NOMO-1 treated with DMSO at 0.1 percent for 48 hours (cell line): ENCODE measurements around the gene KSR1.
"Not testable (repeated sequence)": the region's sequence is repeated elsewhere in the genome, so short reads cannot be mapped to it uniquely, and the experiment has no call there.

Experiments
- DNase-seq: peaks from one replicate; lab custom pipeline; 2025; ENCODE audit not compliant: unreplicated experiment; lab: John Stamatoyannopoulos, UW

The KSR1 gene

DNA sequence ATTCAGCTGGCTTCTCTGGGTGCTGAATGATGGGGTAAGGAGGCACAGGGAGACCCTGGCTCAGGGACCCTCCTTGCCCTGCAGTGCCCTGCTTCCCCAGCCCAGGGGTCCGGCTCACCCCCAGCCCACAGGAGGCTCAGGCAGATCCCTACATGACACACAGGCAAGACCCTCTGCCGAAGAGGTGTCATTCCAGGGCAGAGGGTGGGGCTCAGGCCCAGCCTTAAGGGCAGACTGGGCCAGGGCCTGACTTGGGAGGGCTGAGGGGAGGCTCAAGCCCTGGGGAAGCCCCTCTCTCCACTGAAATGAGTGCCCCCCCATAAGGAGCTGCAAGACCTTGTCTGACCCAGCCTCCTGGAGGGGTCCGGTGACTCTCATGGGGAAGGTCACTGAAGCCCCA is 30.3 kb upstream of the KSR1 start:
- no peak for DNase-seq

DNA sequence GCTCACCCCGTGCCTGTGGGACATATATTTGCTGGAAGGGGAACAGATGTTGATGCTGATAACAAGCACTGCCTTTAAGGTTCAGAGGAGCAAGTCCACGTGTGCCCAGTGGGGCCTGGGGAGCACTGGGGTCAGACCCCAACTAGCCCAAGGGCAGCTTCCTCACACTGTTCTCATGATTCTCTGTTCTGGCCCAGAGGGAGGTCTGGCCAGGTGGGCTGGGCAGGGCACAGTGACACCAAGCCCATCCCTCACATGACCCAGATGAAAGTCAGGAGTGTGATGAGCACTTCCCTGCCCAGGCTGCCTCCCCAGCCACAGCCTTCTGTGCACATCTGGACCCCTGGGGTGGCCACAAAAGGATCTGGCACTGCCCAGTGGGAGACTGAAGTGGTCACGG is 29.8 kb upstream of the KSR1 start:
- DNase-seq = not testable (repeated sequence)

DNA sequence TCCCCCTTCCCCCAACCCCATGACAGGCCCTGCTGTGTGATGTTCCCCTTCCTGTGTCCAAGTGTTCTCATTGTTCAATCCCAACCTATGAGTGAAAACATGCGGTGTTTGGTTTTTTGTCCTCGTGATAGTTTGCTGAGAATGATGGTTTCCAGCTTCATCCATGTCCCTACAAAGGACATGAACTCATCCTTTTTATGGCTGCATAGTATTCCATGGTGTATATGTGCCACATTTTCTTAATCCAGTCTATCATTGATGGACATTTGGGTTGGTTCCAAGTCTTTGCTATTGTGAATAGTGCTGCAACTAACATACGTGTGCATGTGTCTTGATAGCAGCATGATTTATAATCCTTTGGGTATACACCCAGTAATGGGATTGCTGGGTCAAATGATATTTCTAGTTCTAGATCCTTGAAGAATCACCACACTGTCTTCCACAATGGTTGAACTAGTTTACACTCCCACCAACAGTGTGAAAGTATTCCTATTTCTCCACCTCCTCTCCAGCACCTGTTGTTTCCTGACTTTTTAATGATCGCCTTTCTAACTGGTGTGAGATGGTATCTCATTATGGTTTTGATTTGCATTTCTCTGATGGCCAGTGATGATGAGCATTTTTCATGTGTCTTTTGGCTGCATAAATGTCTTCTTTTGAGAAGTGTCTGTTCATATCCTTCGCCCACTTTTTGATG is 28.9 kb upstream of the KSR1 start:
- DNase-seq = not testable (repeated sequence)

DNA sequence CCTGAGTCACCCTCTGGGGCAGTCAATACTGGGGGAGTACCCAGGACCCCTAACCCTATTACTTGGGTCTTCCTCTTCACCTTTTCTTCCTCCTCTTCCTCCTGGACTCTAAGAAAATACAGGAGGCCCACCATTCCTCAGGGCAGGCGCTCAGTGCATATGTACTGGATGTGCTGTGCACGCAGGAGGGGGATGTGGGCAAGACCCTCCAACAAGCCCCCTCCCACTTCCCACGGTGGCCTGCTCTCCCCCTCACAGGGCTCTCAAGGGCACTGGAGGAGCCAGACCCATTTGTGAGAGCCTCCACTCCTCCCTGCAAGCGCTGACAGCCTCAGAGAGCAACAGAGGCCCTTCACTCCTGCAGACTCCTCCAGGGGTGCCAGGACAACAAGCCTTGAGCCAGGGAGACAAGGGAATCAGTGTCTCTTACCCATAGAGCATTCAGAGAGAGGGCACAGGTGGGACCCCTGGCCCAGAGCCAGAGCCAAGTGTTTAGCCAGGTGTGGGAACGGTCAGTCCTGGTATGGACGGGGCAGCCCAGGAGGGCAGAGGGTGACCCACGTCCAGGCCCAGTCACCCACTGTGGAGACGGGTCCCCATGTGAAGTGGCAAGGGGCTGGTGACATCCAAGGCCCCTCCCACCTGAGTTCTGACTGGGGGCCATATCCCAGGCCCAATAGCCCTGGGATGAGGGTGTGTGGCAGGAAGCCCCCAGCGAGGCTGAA is 27.3 kb upstream of the KSR1 start:
- DNase-seq = no peak

DNA sequence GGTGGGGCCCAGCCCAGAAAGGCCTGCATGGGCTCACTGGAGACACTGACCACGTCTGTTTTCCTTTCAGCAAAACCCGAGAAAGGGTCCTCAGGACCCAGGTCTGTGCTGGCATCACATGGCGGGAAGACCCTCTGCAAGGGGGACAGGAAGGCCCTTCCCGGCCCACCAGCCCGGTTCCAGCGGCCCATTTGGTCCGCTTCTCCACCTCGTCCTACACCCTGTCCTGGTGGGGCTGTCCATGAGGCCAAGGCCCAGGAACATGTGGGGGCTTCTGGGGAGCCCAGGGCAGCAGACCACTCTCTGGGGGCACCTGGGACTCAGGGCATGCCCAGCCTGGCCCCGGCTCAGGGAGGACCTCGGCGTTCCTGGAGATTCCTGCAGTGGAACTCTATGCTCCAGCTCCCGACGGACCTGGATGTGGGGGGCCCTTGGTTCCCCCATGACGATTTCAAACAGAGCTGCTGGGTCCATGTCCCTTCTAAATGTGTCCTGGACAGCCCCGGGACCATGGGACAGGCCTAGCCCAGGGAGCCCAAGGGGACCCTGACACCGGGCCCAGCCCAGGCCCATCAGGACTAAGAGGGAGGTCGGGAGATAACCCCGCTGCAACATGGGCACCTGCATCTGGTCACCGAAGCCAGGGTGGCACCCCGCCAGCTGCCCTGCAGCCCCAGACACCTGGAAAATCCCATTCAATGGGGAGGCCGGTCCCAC is 26.4 kb upstream of the KSR1 start:
- DNase-seq = no peak

DNA sequence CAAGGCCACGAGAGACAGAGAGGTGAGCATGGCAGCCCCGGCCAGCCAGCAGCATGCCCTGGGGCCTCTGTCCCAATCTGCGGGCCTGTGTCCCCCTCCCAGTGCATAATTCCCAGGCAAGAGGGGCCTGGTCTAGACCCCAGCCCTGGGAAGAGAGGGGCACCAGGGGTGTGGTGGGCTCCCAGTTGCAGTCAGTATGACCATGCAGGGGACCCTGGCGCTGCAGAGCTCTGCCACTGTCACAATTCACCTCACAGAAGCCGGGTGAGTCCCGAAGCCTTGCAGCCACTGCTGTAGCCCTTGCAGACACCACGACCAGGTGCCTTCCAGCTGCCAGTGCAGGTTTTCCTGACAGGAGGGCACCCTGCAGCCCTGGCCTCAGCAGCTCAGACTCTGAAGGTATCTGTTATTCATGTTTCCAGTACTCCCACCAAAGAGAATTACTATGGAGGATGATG is 25.8 kb upstream of the KSR1 start:
- no peak for DNase-seq

DNA sequence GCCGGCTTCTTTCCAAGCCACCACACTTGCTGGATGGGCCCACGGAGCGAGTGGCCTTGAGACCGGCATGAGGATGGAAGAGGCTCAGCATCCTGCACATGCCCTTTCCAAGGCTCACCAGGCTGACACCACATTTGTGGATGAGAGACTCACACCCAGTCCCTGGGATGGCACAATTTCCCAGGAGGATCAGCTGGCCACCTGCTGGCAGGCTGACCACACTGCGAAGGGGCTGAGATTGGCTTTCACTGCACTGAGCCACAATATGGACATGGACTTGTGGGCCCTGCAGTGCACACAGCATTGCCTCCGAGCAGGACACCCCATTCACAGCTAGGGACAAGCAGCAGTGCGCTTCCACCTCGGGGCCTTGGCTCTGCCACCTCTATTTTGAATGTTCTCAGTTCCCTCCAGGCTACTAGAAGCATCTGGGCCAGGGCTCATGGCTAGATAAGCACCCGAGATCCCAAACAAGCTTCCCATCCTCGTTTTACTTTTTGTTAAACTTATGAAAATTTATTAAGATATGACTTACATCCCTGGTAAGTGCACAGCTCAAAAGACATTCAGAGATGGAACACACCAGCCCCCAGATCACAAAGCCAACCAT is 25.3 kb upstream of the KSR1 start:
- DNase-seq = no peak

DNA sequence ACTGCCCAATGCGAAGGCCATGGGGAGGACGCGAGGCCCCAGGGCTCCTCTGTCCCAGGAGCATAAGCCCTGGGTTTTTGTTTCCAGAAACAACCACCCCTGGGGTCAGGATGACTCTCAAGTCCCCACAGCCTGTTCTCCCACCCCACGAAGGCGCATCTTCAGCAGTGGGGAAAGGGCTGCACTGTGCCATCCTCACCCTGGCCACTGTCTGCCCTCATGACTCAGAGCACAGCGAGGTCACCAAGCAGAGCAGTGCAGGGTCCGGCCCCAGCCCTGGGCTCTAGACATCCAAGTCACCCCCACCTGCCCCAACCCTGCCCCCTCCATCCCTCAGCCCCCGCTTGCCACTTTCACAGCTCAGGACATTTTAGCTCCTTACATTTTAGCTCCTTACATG is 22.7 kb upstream of the KSR1 start:
- no peak for DNase-seq

DNA sequence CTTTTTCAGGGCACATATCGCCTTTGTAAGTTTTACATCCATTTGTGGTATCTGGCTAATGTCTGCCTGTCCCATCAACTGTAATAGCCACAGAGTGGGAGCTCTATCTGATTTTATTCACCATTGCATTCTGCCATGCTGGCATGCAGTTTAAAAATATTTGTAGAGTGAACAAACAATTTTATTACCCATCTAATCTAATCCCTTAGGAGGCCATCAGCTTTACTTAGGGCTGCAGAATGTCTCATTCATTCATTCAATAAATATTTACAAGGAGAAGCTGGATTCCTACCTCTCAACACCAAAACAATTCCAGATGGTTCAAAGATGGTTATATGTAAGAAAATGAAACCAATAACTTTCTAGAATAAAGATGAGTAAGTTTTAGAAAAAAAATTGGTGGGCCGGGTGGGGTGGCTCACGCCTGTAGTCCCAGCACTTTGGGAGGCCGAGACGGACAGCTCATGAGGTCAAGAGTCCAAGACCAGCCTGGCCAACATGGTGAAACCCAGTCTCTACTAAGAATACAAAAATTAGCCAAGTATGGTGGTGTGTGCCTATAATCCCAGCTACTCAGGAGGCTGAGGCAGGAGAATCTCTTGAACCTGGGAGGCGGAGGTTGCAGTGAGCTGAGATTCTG is 20.7 kb upstream of the KSR1 start:
- DNase-seq = not testable (repeated sequence)

DNA sequence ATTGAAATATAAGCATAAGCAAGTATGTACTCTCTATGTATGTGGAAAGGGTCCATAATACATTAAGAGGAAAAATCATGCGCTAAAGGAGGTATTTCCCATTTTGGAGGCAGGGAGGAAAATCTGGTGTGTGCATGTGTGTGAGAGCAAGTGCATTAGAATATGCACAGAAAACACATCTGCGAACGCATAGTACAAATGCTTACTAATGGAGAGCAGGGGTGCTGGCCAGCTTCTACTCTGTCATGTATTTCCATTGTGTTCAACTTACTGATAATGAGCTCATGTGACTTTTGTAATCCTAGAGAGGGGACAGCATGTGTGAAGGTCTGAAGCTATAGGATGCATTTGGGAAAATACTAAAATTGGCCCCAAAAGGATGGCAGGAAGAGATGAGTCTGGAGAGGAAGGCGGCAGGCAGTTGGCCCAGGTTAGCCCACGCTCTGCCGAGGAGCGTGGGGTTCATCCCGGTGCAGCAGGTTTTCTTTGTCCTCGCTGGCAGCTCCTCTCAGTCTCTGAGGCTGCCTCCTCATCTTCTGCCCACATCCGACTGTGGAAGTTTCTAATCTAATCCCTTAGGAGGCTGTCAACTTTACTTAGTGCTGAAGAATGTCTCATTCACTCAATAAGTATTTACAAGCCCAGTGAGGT is 17.8 kb upstream of the KSR1 start:
- DNase-seq = no peak

DNA sequence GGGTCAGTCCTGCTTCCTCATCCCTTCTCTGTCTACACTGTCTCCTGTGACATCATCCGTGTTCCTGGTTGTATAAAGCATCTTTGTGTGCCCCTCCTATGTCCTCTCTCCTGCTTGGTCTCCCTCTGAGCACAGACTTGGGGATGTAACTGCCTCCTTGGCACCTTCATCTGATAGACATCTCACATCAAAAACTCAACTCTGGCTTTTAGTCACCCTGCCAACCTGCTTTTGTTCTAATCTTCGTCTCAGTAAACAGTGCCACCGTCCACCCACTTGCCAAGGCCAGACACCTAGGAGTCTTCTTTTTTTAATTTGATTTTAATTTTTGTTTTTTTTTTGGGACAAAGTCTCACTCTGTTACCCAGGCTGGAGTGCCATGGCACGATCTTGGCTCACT is 16.9 kb upstream of the KSR1 start:
- no peak for DNase-seq

DNA sequence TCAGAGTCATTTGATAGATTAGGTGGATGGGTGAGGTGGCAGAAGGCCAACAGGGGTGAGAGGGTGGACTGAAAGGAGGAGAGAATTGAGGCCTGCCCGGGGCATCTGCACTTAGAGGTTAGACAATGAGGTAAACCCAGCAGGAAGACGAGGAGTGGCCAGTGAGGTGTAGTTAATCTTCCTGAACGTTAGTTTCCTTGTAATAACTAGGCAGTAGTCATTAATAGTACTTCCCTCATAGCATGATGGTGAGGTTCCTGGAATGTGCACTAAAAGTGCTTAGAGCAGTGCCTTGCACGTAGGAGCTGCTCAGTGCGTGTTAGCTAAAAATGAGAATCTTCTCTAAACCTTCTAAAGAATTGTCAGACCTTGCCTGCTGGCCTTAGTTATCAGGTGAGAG is 13.5 kb upstream of the KSR1 start:
- DNase-seq = no peak

DNA sequence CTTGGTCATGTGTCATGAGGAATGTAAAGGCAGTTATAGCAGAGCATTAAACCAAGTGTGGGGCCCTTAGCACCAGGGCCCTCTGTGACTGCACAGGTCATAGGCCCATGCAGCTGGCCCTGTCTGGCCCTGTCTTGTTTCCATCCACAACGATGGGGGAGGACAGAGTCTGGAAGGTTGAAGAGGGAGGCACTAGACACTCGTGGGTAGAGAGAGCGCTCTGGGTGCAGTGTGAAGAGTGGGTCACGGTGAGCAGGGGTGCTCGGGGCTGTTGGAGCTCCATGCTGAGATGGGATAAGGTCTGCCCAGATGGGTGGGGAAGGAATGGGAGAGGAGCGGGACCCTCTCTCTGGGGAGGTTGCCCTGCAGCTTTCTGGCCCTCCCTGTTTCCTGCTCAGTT is 12.8 kb upstream of the KSR1 start:
- no peak for DNase-seq

DNA sequence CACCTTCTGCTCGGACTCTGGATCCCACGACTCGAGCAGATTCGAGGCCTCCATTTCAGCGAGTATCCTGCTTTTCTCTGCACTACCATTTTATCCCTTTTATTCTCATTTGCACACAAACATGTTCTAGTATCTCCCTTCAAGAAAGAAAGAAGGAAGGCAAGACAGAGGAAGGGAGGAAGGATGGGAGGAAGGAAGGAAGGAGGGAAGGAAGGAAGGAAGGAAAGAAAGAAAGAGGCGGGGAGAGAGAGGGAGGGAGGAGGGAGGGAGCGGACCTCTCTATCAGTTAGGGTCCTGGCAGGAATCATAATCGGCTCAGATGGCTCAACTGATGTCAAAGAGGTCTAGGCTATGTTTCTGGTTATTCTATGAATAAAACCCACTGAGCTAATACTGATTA is 10.3 kb upstream of the KSR1 start:
- DNase-seq = no peak

DNA sequence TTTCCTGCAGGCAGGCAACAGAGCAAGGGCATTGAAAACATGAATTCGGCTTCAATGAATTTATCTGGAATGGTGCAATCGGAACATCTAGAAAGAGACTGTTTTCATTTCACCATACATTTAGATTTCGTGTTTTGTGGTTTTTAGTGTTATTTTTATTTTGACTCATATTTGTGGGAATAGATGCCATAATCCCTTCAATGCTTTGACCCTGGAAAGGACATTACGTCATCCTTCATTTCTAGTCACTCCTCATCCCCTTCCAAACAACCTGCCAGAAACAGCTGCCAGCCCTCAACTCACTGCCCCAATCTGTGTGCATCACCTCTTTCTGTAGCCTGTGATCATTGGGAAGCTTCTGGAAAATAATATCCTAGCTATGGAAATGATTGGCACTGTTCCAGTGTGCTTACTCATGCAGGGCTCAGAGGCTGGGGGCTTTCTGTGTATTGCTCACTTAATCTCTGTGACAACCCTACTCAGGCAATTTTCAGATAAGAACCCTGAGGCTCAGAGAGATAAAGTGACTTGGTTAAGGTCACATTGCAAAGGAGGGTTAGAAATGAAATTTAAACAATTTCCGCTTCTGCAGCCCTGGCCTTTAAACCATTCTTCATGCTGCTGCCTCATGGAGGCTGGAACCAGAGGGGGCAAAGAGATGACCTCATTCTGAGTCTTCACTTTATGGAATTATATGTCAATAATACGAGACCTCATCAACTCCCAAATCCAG is 9.5 kb upstream of the KSR1 start:
- DNase-seq = no peak

DNA sequence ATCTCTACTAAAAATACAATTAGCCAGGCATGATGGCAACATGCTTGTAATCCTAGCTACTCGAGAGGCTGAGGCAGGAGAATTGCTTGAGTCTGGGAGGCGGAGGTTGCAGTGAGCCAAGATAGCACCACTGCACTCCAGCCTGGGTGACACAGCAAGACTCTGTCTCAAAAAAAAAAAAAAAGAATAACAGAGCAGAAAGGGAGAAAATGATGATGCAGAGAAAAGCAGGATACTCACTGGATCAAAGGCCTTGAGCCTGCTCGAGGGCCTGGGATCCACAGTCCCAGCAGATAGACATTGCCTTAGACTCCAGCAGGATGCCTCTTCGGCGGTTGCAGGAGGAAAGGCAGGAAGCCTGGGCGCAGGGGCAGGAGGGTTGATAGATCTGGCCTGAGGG is 7.7 kb upstream of the KSR1 start:
- DNase-seq = not testable (repeated sequence)

DNA sequence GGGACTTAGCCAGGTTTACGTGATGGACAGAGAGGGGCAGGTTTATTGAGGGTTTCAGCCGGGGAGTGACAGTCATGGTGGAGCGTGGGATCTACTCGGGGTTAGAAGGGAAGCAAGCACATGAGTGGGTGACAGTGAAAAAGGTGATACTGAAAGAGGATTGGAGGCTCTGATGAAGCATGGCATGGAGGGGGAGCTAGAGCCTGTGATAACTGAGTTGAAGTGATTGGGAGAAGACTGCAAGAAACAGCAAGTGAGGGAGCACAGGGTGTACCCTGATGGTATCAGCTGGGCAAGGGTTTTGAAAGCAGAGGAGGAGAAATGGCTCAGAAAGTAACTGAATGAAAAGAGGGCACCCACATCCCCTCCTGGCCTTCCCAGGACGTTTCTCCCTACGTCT is 6.7 kb upstream of the KSR1 start:
- DNase-seq = no peak

DNA sequence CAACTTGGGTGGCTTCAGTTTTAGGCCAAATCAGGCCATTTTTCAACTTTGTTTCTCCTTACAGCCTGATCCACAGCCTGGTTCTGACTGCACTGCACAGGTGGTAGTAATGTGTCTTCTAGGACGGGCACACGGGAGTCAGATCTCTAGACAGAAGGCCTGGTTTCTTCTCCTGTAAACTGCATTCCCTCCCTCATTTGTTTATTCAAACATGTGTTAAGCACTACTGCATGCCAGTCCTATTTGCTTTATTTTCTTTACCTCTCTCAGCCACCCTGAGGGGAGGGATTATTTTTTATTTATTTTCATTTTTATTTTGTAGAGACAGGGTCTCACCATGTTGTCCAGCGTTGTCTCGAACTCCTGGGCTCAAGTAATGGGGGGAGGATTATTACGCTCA is 6.3 kb upstream of the KSR1 start:
- DNase-seq = no peak

DNA sequence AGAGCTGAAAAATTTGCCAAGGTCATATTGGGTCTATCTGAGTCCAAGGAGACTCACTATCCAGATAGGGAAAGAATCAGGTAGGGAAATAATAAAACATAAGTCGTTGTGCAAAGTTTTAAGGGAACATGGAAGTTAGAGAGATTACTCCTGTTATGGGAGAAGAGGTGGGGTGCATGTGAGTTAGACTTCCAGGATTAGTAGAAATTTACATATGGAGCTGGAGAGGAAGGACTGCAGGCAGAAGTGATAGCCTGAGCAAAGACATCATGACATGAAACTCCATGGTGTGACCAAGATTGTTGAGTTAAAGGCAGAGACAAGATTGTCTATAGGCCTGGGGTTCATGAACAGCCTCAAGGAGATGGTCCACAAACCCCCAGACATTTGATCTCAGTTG is 5.8 kb upstream of the KSR1 start:
- no peak for DNase-seq

DNA sequence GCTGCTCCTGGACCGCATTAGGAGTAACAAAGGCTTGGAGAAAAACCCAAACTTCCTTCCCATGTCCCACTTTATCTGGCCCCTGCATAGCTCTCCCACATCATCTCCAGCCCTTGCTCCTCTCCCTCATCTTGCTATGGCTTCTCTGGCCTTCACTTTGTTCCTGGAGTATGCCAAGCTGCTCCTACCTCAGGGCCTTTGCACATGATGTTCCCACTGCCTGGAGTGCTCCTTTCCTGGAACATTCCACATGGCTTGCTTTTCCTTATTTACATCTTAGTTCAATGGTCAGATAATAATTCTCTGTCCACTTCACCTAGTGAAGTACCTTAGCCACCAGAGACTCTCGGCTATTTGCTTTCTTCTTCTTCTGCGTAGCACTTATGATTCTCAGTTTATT is 4.3 kb upstream of the KSR1 start:
- DNase-seq = no peak
